ENCODE measurements around the gene ADSL. TPM values are rescaled to one million over a fixed set of nuclear protein-coding genes. Genes with fewer than 3 reads are reported as not detected.

ADSL gene
- total and polyA plus RNA-seq, 2 donors (not counting 1 experiment from before 2014, with no cell fraction given), result 67.0 to 89.8 TPM

DNA sequence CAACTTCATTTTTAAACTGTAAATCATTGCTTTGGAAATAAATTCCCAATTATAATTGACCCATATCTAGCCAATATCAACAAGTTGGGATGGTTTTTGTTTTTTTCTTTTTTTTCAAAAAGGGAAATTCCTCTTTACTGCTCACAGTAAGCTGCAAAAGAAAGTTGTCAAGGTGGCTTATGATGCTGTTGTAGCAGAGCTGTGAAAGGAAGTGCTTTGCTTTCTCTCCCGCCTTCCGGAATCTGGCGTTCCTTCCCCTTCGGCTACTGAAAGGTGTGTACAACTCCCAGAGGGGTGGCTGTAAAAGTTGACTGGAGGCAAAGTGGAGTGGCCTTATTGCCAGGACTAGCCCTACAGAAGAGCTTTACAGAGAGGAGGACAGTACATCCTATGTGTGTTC lies 16.2 kb upstream of the ADSL start:
- TF ChIP-seq EZH2 (IDR thresholded peaks at IDR 0.05; ENCODE audit: low read length, missing control alignments) (no peak), CTCF (conservative IDR thresholded peaks at IDR 0.05 in 1 of 2, IDR thresholded peaks at IDR 0.05 in 1 of 2; ENCODE audit: low read depth in 1 of 2, low read length in 2 of 2) (no peak)
- peaks cover 9% of the 10 kb centered on the region for H3K4me1 ChIP-seq (ENCODE audit: control insufficient read depth, extremely low read depth, insufficient read depth, low read length)
- H3K27ac ChIP-seq (ENCODE audit: insufficient read depth, low read length), result no peak overlapping the region
- H3K4me2 ChIP-seq (ENCODE audit: extremely low read depth, insufficient read depth, low read length), result no peak overlapping the region
- H3K9me3 ChIP-seq (ENCODE audit: control insufficient read depth, insufficient read depth, low read depth, low read length), result no peaks in the 10 kb centered on the region
- peaks cover 3% of the 10 kb centered on the region for H3K36me3 ChIP-seq (ENCODE audit: control insufficient read depth, insufficient read depth, low read length)
- H3K9ac ChIP-seq (ENCODE audit: insufficient read depth, low read length), result no peak overlapping the region
- H4K20me1 ChIP-seq (ENCODE audit: control insufficient read depth, extremely low read depth, insufficient read depth, low read length), result no peaks in the 10 kb centered on the region
- no peak overlapping the region for H2AFZ ChIP-seq (ENCODE audit: low read length)
- no peaks in the 10 kb centered on the region for H3K79me2 ChIP-seq (ENCODE audit: control insufficient read depth, insufficient read depth, low read length)
- no peaks in the 10 kb centered on the region for H3K27me3 ChIP-seq (ENCODE audit: control insufficient read depth, insufficient read depth, low read length)
- H3K4me3 ChIP-seq (replicated peaks in 1 of 4; ENCODE audit: control extremely low read depth in 1 of 4, insufficient read depth in 1 of 4, low read depth in 3 of 4, low read length in 4 of 4), result no peak overlapping the region
- no peak for DNase-seq (ENCODE audit: low read depth in 2 of 2)

DNA sequence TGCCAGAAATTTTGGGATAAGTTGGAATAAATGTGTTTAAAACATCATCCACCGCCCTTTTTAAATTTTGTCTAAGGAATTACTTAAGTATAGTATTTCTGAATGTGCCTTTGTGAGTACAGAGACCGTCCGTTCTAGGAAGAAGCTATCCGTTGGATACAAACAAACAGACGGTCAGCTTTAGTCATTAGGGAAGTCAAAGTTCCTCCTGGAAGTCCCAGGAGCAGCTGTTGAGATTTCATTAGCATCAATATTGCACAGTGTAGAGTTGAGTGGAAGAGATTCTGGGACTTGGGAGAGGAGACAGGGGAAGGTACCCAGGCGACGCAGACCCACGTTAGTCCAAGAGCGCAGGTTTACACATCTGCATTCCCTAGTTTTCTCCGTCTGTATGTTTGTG lies 15.7 kb upstream of the ADSL start:
- no peak overlapping the region for H2AFZ ChIP-seq (ENCODE audit: low read length)
- H3K4me2 ChIP-seq (ENCODE audit: extremely low read depth, insufficient read depth, low read length), result no peak overlapping the region
- no peak overlapping the region for H3K9ac ChIP-seq (ENCODE audit: insufficient read depth, low read length)
- no peak for DNase-seq (ENCODE audit: low read depth in 2 of 2)
- H3K27me3 ChIP-seq (ENCODE audit: control insufficient read depth, insufficient read depth, low read length), result no peaks in the 10 kb centered on the region
- H3K27ac ChIP-seq (ENCODE audit: insufficient read depth, low read length), result no peak overlapping the region
- TF ChIP-seq EZH2 (IDR thresholded peaks at IDR 0.05; ENCODE audit: low read length, missing control alignments) (no peak), CTCF (conservative IDR thresholded peaks at IDR 0.05 in 1 of 2, IDR thresholded peaks at IDR 0.05 in 1 of 2; ENCODE audit: low read depth in 1 of 2, low read length in 2 of 2) (no peak)
- H3K9me3 ChIP-seq (ENCODE audit: control insufficient read depth, insufficient read depth, low read depth, low read length), result no peaks in the 10 kb centered on the region
- H3K4me1 ChIP-seq (ENCODE audit: control insufficient read depth, extremely low read depth, insufficient read depth, low read length), result peaks cover 9% of the 10 kb centered on the region
- H3K36me3 ChIP-seq (ENCODE audit: control insufficient read depth, insufficient read depth, low read length), result peaks cover 3% of the 10 kb centered on the region
- no peak overlapping the region for H3K4me3 ChIP-seq (replicated peaks in 1 of 4; ENCODE audit: control extremely low read depth in 1 of 4, insufficient read depth in 1 of 4, low read depth in 3 of 4, low read length in 4 of 4)
- H4K20me1 ChIP-seq (ENCODE audit: control insufficient read depth, extremely low read depth, insufficient read depth, low read length), result no peaks in the 10 kb centered on the region
- no peaks in the 10 kb centered on the region for H3K79me2 ChIP-seq (ENCODE audit: control insufficient read depth, insufficient read depth, low read length)

- Histone ChIP-seq H4K20me1 (ENCODE audit: control insufficient read depth, extremely low read depth, insufficient read depth, low read length) (no peaks in the 10 kb centered on the region), H3K4me2 (ENCODE audit: extremely low read depth, insufficient read depth, low read length) (no peak overlapping the region), H3K27me3 (ENCODE audit: control insufficient read depth, insufficient read depth, low read length) (no peaks in the 10 kb centered on the region), H3K27ac (ENCODE audit: insufficient read depth, low read length) (no peak overlapping the region), H3K4me3 (replicated peaks in 1 of 4; ENCODE audit: control extremely low read depth in 1 of 4, insufficient read depth in 1 of 4, low read depth in 3 of 4, low read length in 4 of 4) (no peak overlapping the region), H3K4me1 (ENCODE audit: control insufficient read depth, extremely low read depth, insufficient read depth, low read length) (peaks cover 9% of the 10 kb centered on the region), H2AFZ (ENCODE audit: low read length) (no peak overlapping the region), H3K9me3 (ENCODE audit: control insufficient read depth, insufficient read depth, low read depth, low read length) (no peaks in the 10 kb centered on the region), H3K9ac (ENCODE audit: insufficient read depth, low read length) (no peak overlapping the region), H3K79me2 (ENCODE audit: control insufficient read depth, insufficient read depth, low read length) (no peaks in the 10 kb centered on the region), H3K36me3 (ENCODE audit: control insufficient read depth, insufficient read depth, low read length) (peaks cover 3% of the 10 kb centered on the region)
- DNase-seq (ENCODE audit: low read depth in 2 of 2), result no peak
- TF ChIP-seq CTCF (conservative IDR thresholded peaks at IDR 0.05 in 1 of 2, IDR thresholded peaks at IDR 0.05 in 1 of 2; ENCODE audit: low read depth in 1 of 2, low read length in 2 of 2), result no peak
- TF ChIP-seq EZH2 (IDR thresholded peaks at IDR 0.05; ENCODE audit: low read length, missing control alignments), result no peak
Measured at GRCh38 chr22:40331706-40332105, 14.6 kb upstream of the ADSL start.

All from fibroblast of lung (primary cell).